ENCODE data around the gene TGFB1I1.

The TGFB1I1 gene

GRCh38 chr16:31487071-31487719, 15.2 kb downstream of the TGFB1I1 start:
- in situ Hi-C loops (cut with MboI; ENCODE audit: low pct_unique_long_range_greater_than_20kb, low sequenced_read_pairs, unreplicated experiment) = no loop called here
- peak; percentile 42 for DNase-seq (ENCODE audit: low spot score)
- no peak for TF ChIP-seq CTCF (IDR thresholded peaks at IDR 0.05; ENCODE audit: extremely low read depth, insufficient read depth, missing control alignments)

DNA sequence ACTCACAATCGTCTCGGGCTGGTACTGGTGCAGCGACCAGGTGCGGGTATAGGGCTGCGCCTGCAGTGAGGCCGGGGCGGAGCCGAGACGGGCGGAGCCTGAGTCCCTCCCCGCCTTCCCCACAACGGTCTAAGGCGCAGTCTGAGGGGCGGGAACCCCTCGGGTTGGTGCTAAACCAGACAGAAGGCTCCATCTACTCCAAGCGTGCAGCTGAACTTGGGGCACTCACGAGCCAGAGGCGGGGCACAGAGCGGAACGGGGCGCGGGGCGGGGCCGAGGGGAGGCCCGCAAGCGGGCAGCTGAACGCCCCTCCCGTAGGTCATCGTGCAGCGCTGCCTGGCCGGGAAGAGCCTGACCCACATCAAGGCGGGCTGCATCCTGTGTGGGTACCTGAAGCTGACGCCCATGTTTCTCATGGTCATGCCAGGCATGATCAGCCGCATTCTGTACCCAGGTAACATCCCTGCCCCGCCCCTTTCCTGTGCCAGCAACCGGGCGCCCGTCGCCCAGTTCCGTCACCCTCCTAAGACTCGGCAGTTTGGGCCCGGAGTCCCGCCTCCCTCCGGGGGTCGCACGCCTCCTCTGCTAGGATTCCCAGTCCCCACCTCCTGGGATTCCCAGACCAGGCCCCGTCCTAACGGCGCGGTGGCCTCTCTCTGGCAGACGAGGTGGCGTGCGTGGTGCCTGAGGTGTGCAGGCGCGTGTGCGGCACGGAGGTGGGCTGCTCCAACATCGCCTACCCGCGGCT, 15.9 kb downstream of the TGFB1I1 start:
- in situ Hi-C loops (cut with MboI; ENCODE audit: low pct_unique_long_range_greater_than_20kb, low sequenced_read_pairs, unreplicated experiment) = no loop called here
- TF ChIP-seq CTCF (IDR thresholded peaks at IDR 0.05; ENCODE audit: extremely low read depth, insufficient read depth, missing control alignments) = no peak
- peak; percentile 90 for DNase-seq (ENCODE audit: low spot score)

- DNase-seq (ENCODE audit: low spot score) = no peak
- no peak for TF ChIP-seq CTCF (IDR thresholded peaks at IDR 0.05; ENCODE audit: extremely low read depth, insufficient read depth, missing control alignments)
- in situ Hi-C loops (cut with MboI; ENCODE audit: low pct_unique_long_range_greater_than_20kb, low sequenced_read_pairs, unreplicated experiment) = no loop called here
Observed at GRCh38 chr16:31488468-31489297, 16.7 kb downstream of the TGFB1I1 start.

GRCh38 chr16:31489298-31489564, 17.3 kb downstream of the TGFB1I1 start:
- in situ Hi-C loops (cut with MboI; ENCODE audit: low pct_unique_long_range_greater_than_20kb, low sequenced_read_pairs, unreplicated experiment) = no loop called here
- no peak for TF ChIP-seq CTCF (IDR thresholded peaks at IDR 0.05; ENCODE audit: extremely low read depth, insufficient read depth, missing control alignments)
- no peak for DNase-seq (ENCODE audit: low spot score)

DNA sequence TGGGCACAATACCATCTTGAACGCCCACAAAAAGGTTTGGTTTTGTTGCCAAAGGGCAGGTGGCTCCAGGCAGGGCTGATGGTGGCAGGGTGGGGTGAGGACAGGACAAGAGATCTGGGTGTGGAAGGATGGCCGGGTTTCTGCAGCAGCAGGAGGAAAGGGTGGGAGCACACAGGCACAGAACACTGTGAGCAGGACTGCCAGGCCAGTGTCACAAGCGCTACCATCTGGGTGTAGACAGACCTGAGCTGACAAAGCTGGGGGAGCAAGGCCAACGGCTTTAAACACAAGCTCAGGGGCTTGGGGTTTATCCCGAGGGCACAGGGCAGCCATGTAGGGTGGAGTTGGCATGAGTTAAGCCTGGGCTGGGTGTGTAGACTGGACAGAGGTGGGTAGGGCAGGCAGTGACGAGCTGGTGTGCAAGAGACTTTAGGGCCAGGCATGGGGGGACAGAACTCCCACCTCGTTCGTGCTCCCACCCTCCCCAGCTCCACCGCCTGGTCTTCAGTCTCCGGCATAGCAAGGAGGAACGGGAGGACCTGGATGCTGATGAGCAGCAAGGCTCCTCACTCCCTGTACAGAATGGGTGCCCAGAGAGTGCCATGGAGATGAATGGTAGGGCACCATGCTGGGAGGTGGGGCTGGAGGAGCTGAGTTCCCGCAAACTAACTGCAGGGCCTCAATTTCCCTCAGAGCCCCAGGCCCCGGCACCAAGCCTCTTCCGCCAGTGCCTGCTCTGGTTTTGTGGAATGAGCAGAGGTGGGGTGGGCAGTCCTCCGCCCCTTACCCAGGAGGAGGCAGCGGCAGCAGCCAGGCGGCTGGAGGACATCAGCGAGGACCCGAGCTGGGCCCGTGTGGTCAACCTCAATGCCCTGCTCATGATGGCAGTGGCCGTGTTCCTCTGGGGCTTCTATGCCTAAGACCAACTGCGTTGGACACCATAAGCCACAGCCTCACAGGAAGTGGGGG, 17.9 kb downstream of the TGFB1I1 start:
- TF ChIP-seq CTCF (IDR thresholded peaks at IDR 0.05; ENCODE audit: extremely low read depth, insufficient read depth, missing control alignments) = no peak
- in situ Hi-C loops (cut with MboI; ENCODE audit: low pct_unique_long_range_greater_than_20kb, low sequenced_read_pairs, unreplicated experiment) = no loop called here
- DNase-seq (ENCODE audit: low spot score) = no peak

Measured in GM13977 (cell line).